Measurements from ENCODE around the gene PIK3CB.

GRCh38 chr3:138686771-138687221 lies 147.9 kb downstream of the PIK3CB start:
- no peak for TF ChIP-seq CTCF (IDR thresholded peaks at IDR 0.05; ENCODE audit: low read length)
- no peak for TF ChIP-seq EZH2phosphoT487 (IDR thresholded peaks at IDR 0.05; ENCODE audit: low read length)
